HepG2 (cell line): ENCODE results near the gene TTLL10. TPM values are rescaled to one million over a fixed set of nuclear protein-coding genes. Genes with fewer than 3 reads are reported as not detected.

Experiments
- HES4 ChIP-seq: sonication (generic); formaldehyde crosslinking; IDR thresholded peaks from 2 replicates; pipeline ENCODE4 v1.9.0; 2021; ENCODE audit warnings: mild to moderate bottlenecking, missing genetic modification reagents, borderline replicate concordance
- RBM22 ChIP-seq: fragments of 200-400 bp; formaldehyde crosslinking; optimal IDR thresholded peaks from 2 replicates; pipeline ENCODE3; 2017; ENCODE audit warnings: mild to moderate bottlenecking, low read length, moderate library complexity
- SETDB1 ChIP-seq: sonication (generic); formaldehyde crosslinking; IDR thresholded peaks from 2 replicates; pipeline ENCODE4 v1.5.1; 2020; ENCODE audit warnings: missing genetic modification reagents, mild to moderate bottlenecking, borderline replicate concordance
- ZNF629 ChIP-seq: sonication (generic); formaldehyde crosslinking; conservative IDR thresholded peaks from 2 replicates; pipeline ENCODE4 v1.5.0; 2020; ENCODE audit warnings: missing genetic modification reagents
- ZNF687 ChIP-seq: sonication (generic); formaldehyde crosslinking; IDR thresholded peaks from 2 replicates; pipeline ENCODE4 v1.5.1; 2020; ENCODE audit warnings: mild to moderate bottlenecking, missing genetic modification reagents, moderate library complexity
- polyA plus RNA-seq, 8 experiments: library from polyadenylated mRNA; depleted of rRNA in 3 of 8; stranded (reverse) in 7 of 8; unstranded in 1 of 8; fragments of >200 nt; fragmentation: Illumina TruSeq in 4 of 8; extraction: Trizol in 4 of 8; gene quantifications; 2 replicates each; pipeline versions ENCODE4 v1.2.1 to v1.2.3, GENCODE V29; 2011 to 2016; ENCODE audit warnings: low read depth in 4 of 8, missing spikeins in 1 of 8, mixed read lengths in 1 of 8; ENCODE audit not compliant: insufficient read depth in 1 of 8
- total RNA-seq, 5 experiments: library from RNA; depleted of rRNA; stranded (reverse); fragments of >200 nt; fragmentation: Illumina TruSeq; extraction: Trizol; gene quantifications; 2 replicates each; pipeline ENCODE4 v1.2.3, GENCODE V29; 2016; ENCODE audit warnings: low read depth in 1 of 5
- TF ChIP-seq, protein P1 (sequence below), 2 experiments: sonication (generic) in 1 of 2; formaldehyde crosslinking in 1 of 2; IDR thresholded peaks; 2 replicates each; pipeline versions ENCODE4 v1.6.1 to v1.9.0; 2014 to 2022; ENCODE audit warnings: antibody characterized with exemption in 1 of 2, borderline replicate concordance in 1 of 2, inconsistent platforms in 1 of 2, low read depth in 1 of 2, missing genetic modification reagents in 1 of 2

Gene TTLL10
- total and polyA plus RNA-seq, 2 of the 13 experiments (the other 11 are each of a cell fraction or from before 2014, with no cell fraction given) = not detected

DNA sequence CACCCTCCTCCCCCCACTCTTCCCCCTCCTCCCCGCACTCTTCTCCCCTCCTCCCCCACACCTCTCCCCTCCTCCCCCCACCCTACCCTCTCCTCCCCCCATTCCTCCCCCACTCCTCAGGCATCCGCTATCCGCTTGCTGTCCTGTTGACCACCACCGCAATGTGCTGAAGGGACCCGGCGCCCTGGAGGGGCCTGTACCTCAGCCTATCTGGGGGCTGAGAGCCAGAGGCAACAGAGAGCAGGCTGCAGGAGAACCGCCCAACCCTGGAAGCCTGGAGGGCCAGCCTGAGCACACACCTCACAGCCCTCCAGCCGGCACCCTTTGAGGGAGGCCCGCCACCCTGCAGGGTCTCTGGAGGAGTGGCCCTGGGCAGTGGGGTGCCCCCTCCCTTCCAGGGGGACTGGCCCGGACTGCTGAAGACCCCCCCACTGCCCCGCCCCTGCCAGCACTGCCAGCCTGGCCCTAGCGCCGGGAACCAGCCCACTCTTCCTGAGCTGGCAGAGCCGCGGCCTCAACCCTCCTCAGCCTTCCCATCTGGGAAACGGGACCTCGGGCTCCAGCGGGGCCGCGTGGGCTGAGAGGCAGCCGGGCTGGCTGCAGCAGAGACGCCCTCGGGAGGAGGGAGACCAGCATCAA, 71.6 kb downstream of the TTLL10 start (continued):
- TF ChIP-seq ZNF687 (0 out of 2 replicates have a peak, but pooled peaks have one; percentile 7), HES4 (CRISPR knock-in tag) (no peak), SETDB1 (CRISPR knock-in tag) (no peak), ZNF629 (peak; percentile 81), RBM22 (no peak)
- TF ChIP-seq, protein P1, sequence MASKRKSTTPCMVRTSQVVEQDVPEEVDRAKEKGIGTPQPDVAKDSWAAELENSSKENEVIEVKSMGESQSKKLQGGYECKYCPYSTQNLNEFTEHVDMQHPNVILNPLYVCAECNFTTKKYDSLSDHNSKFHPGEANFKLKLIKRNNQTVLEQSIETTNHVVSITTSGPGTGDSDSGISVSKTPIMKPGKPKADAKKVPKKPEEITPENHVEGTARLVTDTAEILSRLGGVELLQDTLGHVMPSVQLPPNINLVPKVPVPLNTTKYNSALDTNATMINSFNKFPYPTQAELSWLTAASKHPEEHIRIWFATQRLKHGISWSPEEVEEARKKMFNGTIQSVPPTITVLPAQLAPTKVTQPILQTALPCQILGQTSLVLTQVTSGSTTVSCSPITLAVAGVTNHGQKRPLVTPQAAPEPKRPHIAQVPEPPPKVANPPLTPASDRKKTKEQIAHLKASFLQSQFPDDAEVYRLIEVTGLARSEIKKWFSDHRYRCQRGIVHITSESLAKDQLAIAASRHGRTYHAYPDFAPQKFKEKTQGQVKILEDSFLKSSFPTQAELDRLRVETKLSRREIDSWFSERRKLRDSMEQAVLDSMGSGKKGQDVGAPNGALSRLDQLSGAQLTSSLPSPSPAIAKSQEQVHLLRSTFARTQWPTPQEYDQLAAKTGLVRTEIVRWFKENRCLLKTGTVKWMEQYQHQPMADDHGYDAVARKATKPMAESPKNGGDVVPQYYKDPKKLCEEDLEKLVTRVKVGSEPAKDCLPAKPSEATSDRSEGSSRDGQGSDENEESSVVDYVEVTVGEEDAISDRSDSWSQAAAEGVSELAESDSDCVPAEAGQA (IDR thresholded peaks at IDR 0.05; ENCODE audit: low read depth) = no peak
- TF ChIP-seq, protein P1 (CRISPR knock-in tag; IDR thresholded peaks at IDR 0.05; ENCODE audit: borderline replicate concordance) = no peak
